Measurements from ENCODE around the gene CUTA.

DNA sequence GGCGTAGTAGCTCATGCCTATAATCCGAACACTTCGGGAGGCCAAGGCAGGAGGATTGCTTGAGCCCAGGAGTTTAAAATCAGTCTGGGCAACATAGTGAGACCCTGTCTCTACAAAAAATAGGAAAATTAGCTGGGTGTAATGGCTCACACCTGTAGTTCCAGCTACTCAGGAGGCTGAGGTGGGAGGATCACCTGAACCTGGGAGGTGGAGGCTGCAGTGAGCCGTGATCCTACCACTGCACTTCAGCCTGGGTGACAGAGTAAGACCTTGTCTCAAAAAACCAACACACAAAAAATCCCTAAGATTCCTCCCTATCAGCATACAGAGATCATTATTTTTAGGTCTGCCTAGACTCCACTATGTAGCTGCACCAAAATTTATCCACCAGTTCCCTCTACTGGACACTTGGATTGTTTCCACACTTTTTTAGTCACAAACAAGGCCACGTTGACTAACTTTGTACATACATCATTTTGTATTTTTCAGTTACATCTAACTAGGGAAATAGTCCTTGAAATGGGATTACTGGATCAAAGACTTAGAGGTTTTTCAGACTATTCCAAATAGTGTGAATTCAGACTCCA, 10.7 kb downstream of the CUTA start:
- no peak for TF ChIP-seq POLR2A (IDR thresholded peaks at IDR 0.05)
- TF ChIP-seq, protein P1, sequence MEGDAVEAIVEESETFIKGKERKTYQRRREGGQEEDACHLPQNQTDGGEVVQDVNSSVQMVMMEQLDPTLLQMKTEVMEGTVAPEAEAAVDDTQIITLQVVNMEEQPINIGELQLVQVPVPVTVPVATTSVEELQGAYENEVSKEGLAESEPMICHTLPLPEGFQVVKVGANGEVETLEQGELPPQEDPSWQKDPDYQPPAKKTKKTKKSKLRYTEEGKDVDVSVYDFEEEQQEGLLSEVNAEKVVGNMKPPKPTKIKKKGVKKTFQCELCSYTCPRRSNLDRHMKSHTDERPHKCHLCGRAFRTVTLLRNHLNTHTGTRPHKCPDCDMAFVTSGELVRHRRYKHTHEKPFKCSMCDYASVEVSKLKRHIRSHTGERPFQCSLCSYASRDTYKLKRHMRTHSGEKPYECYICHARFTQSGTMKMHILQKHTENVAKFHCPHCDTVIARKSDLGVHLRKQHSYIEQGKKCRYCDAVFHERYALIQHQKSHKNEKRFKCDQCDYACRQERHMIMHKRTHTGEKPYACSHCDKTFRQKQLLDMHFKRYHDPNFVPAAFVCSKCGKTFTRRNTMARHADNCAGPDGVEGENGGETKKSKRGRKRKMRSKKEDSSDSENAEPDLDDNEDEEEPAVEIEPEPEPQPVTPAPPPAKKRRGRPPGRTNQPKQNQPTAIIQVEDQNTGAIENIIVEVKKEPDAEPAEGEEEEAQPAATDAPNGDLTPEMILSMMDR (IDR thresholded peaks at IDR 0.05) = no peak
- TF ChIP-seq EP300 (IDR thresholded peaks at IDR 0.05) = no peak
